Activated CD8-positive, alpha-beta memory T cell treated with anti-CD3 and anti-CD28 coated beads, Interleukin-2, amount 50 U/mL, for 4 hours (primary cell): ENCODE measurements around the gene EMC10.
"Not testable (repeated sequence)": the region's sequence is repeated elsewhere in the genome, so short reads cannot be mapped to it uniquely, and the experiment has no call there.

ENCODE experiments used
- DNase-seq: peaks from one replicate; pipeline ENCODE4 v3.0.0-alpha.2; 2020

Gene EMC10

GRCh38 chr19:50516456-50516855 lies 40.1 kb downstream of the EMC10 start:
- DNase-seq: no peak

GRCh38 chr19:50516964-50517703 lies 40.8 kb downstream of the EMC10 start:
- no peak for DNase-seq

GRCh38 chr19:50517704-50518075 lies 41.4 kb downstream of the EMC10 start:
- DNase-seq: no peak

- no peak for DNase-seq
These were observed 42.0 kb downstream of the EMC10 start for GRCh38 chr19:50518091-50519005.

- DNase-seq: no peak
These were observed 42.8 kb downstream of the EMC10 start for GRCh38 chr19:50519006-50519575.

GRCh38 chr19:50520822-50521465 lies 44.6 kb downstream of the EMC10 start:
- DNase-seq: no peak

- no peak for DNase-seq
These were observed 46.6 kb downstream of the EMC10 start for GRCh38 chr19:50522881-50523280.

- not testable (repeated sequence) for DNase-seq
These were observed 51.7 kb downstream of the EMC10 start for GRCh38 chr19:50528052-50528451.

GRCh38 chr19:50531171-50531612 lies 54.9 kb downstream of the EMC10 start:
- DNase-seq: no peak

- DNase-seq: no peak
These were observed 56.6 kb downstream of the EMC10 start for GRCh38 chr19:50532952-50533351.

- no peak for DNase-seq
These were observed 58.2 kb downstream of the EMC10 start for GRCh38 chr19:50534478-50534877.

GRCh38 chr19:50535672-50536187 lies 59.4 kb downstream of the EMC10 start:
- no peak for DNase-seq

- DNase-seq: no peak
These were observed 60.5 kb downstream of the EMC10 start for GRCh38 chr19:50536662-50537305.

- no peak for DNase-seq
These were observed 61.0 kb downstream of the EMC10 start for GRCh38 chr19:50537306-50537685.

GRCh38 chr19:50537769-50538230 lies 61.5 kb downstream of the EMC10 start:
- peak; percentile 61 for DNase-seq
